NOMO-1 treated with DMSO at 0.1 percent for 48 hours (cell line): ENCODE measurements around the gene INTS1.

Source experiments
- DNase-seq: peaks from one replicate; lab custom pipeline; 2025; ENCODE audit not compliant: unreplicated experiment; lab: John Stamatoyannopoulos, UW

Gene INTS1

DNA sequence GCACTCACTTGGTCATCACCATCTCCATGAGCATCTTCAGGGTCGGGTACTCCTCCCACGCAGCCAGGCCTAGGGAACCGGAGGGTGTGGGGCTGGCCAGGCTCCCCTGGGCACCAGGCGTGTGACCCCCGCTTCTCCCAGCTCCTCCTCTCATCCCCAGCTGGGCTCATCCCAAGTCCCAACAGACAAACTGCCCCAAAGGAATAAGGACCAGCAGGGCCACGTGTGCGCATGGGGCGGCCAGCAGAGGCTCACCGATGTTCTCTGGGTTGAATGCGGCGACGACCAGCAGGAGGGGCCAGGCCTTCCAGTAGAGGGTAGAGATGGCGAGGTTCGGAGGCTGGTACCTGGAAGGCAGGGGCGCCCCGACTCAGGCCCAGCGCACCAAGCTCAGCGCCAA, 14.9 kb downstream of the INTS1 start:
- DNase-seq: no peak

DNA sequence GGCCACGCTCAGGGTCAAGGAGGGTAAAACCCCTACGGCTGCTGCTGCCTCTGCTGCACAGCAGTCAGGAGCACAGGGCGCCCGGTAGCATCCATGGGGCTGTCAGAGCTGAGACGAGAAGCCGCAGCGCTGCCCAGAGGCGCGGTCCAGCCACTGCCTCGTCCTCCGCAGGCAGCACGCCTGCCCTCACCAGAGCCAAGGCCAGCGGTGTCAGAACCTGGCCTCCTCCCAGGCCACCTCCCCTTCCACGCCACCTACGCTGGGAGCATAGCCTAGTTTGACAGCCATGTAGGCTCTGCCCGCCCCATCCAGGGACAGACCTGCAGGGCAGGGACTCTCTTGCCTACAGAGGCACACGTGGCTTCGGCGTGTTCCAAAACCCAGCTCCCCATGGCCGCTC, 16.2 kb downstream of the INTS1 start:
- DNase-seq: no peak

DNA sequence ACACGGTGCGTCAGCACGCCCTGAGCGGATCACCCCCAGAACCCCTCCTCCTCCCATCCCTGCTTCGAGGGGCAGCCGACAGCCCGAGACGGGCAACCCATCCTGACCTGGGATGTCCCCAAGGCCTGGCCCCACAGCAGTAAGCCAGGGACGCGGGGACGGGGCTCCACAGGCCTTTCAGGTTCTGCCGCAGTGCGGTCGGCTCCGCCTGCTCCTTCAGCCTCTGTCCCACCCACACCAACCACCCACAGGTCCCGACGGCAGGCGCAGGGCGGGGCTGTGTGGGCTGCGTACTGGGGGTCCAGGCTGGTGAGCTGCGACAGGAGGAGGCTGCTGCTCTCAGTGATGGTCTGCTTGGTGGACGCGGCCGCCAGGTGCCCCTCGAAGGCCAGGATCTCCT, 16.7 kb downstream of the INTS1 start:
- no peak for DNase-seq

DNA sequence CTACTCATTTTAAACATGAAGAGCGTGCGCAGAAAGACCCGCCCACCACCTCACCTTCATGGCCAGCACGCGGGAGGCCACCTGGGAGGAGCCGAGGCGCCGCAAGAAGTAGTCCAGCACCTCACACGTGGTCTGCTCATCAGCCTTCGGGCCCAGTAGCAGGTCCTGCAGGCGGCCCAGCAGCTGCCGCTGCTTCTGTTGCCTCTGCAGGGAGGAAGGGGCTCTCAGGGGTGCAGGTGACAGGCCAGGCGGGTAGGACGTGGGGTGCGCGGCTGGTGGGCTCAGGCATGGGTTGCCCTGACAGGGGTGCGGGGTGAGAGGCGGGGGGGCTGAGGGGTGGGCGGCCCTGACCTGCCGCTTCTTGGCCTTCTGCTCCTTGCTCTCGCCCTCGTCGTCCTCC, 17.6 kb downstream of the INTS1 start:
- no peak for DNase-seq

DNA sequence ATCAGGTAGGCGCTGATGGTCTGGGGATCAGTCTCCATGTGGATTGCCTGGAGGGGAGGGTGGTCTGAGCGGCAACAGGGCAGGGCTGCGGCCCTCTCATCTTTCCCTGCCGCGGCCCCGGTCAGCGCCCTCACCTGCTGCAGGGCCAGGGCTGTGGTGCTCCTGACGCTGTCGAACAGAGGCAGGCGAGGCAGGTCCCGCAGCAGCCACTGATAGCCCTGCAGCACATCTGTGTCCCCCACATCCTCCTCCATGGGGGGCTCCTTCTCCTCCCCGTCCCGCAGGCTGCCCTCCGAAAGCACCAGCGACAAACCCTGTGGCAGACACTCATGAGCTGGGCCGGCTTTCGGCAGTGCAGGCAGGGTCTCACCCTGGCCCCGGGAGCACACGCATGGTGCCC, 19.0 kb downstream of the INTS1 start:
- no peak for DNase-seq

DNA sequence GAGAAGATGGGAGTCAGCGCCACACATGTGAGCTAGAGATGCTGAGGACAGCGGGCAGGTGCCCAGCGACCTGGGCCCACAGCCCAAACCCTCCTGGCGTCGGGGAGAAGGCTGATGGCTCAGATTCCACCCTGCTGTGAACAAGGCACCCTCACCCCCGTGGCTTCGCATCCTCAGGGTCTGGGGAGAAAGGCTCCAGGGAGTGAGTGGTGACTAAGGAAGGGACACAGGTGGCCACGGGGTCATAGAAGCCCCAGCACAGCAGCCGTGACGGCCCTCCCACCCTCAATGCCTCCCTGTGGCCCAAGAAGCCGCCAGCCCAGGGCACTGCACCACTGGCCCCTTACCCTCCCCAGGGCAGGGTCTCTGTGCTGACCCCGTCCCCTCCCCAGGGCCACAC, 19.6 kb downstream of the INTS1 start:
- DNase-seq: no peak

DNA sequence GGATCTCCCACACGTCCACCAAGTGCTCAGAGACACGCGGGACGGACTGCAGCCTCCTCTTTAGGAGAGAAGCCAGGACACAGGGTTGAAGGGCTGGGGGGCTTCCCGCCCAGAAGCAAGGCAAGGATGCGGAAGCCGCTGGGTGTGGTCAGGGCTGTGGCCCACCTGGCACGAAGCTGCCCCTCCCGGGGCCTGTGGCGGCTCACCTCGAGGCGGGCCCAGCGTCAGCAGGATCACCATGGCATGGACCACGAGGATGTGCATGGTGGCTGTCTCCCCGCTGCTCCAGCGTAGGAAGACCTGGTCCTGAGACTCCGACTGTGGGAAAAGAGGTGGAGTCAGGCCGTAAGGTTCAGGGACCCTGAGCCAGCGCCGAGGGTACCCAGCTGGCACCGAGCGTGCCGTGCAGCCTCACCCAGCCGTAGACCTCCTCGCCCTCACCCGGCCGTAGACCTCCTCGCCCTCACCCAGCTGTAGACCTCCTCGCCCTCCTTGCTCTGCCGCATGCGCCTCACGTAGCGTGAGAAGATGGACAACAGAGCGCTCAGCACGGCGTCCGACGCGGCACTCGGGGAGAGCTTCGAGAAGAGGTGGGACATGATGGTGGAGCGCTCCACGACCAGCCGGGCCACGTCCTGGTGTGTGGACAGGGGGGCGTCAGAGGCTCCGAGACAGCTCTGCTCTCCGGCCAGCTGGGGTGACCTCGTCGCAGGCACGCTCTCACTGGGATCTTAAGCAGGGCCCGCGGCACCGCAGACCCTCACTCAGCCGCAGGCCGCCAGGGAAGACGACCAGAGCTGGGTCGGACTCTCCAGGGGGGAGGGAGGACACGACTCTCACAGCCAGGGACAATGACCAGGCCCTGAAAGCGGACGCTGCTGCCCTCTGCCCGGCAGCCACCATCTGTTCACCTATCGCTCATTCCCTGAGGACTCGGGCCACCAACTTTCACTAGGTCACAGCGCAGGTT, 20.4 kb downstream of the INTS1 start:
- DNase-seq: no peak

DNA sequence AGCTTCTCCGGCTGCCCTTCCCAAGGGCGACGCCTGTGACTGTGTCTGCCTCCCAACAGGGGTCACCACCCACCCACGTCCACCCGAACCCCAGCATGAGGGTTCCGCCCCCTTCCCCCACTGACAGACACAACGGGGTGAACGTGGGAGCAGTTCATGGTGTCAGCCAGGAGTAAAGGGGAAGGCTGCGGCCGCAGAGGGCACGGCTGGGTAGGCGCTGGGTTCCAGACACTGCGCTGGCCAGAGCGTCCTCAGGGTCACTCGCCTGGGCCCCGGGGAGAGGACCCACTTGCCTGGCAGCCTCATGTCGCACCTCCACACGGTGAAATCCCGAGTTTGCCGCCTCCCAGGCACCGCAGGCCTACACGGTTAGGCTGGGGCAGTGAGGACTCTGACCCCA, 21.1 kb downstream of the INTS1 start:
- no peak for DNase-seq

DNA sequence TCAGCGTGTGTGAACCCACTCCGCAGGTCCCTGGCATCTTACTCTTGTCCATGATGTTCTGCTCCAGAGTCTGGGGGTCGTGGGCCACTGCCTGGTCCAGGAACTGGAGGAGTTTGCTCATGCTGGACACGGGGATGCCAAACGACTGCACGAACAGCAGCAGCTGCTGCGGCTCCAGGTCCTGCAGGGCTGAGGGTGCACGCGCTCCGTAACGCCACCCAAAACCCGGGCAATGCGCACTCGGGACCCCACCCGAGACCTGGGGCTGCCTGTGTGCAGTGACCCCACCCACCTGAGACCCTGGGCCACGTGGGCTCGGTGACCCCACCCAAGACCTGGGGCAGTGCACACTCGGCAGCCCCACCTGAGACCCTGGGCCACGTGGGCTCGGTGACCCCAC, 22.9 kb downstream of the INTS1 start:
- DNase-seq: no peak

DNA sequence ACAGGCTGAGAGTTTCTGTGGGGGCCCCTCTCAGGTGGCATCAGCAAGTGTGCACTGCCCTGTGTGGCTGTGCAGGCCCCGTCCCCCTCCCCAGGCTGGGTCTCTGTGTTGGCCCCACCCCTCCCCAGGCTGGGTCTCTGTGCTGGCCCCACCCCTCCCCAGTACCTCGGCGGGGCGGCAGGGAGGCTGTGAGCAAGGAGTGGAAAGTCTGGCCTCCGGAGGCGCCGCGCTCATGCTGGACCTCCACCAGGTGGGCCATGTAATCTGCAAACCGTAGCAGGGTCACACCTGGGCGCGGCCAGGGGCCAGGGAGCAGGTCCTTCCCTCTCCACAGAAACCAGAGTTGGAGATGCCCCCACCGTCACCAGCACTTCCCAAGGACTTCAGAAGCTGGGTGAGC, 23.5 kb downstream of the INTS1 start:
- DNase-seq: no peak

DNA sequence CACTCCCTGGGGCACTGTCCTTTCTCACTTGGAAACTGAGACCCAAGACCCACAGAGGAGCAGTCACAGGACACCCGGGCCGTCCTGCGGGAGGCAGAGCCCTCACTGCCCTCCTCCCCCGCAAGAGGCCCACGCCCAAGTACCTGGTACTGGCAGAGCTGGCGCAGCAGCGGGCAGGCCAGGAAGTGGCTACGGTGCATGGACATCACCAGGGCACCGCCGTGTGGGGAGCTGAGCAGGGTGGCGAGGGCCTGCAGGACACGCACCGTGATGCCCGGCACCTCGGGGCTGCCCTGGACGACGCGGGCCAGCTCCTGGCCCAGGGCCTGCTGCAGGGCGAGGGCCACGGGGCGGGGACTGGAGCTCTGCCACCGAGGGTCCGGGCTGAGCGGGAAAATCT, 24.9 kb downstream of the INTS1 start:
- DNase-seq: no peak

DNA sequence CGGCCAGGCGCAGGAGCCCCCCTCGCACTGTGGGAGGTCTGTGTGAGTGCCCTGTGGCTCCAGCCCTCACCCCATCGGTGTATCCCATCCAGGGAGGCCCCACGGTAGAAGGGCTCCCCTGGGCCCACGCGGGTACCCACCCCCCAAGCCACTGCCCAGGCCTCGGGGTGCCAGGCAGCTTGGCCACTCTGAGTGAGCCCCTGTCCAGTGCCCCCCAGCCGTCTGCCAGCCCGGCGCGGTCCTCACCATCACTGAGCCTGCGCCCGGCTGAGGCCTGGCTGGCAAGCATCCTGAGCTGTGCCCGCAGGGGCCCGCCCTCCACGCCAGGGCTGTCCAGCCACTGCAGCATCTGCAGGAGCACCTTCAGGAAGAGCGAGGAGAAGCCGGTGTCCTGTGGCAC, 25.7 kb downstream of the INTS1 start:
- DNase-seq: no peak

DNA sequence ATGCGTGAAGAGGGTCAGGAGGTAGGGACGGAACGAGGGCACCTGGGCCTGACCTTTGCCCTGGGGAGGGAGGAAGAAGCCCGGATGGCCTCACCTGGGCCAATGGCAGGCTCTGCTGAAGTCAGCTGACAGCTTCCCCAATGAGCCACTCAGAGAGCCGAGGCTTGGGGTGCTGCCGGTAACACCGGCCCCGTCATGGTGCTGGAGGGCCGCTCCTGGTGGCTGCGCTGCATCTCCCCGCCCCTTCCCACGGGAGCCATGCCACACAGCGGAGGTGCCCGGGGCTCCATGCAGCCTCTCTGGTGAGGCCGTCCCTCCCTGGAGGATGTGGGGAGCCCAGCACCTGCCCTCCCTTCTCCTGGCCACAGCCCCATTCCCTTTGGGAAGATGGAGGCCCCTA, 27.3 kb downstream of the INTS1 start:
- DNase-seq: no peak

DNA sequence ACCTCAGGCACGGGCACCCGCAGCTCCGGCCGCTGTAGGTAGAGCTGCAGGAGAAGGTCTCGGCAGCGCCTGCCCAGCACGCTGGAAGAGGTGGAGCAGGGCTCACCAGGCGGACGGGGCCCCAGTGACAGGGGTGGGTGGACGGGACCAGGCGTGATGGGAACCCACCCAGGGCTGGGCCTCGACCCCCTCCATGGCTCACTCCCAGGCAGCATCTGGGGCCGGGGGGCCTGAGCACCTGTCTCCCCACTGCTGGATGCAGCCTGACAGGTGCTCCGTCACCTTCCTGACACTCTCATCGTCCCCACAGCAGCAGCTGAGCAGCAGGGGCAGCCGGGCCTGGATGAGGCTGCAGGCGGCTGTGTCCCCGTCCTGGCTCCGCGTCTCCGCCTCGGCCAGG, 28.2 kb downstream of the INTS1 start:
- DNase-seq: no peak

DNA sequence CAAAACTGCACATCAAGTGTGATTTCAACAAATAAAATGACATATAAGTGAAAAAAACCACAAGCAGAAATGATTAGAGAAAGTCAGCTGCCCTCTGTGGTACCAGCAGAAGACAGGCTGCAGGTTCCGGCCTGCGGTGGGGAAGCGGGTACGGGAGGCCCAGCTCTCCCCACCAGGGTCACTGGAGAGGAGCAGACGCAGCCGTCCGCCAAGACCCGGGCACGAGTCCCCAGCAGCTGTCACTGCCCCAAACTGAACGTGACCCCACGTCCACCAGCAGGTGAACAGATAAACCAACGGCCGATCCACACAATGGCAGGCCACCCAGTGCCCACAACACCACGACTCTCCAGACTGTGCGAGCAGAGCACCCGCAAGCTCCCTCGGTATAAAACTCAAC, 28.8 kb downstream of the INTS1 start:
- no peak for DNase-seq

DNA sequence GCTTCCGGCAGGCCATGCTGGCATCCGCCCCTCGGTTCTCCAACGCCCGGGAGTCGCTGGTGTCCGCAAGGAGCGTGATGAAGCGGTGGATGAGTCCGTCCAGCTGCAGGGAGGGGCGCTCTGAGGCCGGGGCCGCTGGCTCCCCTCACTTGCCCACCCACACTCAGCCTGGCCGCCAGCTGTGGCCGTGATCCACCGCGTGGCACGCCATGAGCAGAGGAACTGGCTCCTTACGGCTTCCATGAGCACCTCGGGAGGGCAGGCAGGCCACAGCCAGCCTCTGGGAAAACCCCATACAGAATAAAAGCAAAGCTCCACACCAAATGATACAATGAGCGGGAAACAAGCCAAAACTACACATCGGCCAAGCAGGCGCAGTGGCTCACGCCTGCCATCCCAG, 29.5 kb downstream of the INTS1 start:
- no peak for DNase-seq

DNA sequence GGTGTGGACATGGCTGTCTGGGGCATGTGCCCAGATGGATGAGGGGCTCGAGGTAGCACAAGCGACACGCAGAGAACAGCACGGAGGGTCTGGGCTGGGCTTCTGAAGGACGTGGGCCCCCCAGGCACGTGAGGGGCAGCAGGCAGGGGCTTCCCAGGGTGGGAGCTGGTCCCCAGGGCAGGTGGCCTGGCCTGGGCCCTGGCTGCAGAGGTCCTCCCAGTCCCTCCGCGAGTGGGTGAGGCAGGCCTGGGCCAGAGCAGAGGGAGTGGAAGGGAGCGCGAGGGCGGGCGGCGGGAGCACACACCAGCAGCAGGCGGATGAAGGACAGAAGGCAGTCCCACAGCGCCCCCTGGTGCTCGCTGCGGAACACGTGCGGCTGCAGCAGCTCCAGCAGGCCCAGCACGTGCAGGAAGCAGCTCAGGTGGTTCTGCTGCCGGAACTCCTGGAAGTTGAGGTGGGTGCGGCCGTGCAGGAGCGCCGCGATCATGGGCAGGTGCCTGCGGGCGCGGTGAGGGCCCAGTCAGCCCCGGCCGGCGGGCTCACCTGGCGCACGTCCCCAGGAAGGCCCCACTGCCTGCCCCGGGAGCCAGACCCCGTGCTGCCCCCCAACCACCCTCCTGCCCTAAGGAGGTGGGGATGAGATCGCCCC, 30.2 kb downstream of the INTS1 start:
- DNase-seq: peak; percentile 70

DNA sequence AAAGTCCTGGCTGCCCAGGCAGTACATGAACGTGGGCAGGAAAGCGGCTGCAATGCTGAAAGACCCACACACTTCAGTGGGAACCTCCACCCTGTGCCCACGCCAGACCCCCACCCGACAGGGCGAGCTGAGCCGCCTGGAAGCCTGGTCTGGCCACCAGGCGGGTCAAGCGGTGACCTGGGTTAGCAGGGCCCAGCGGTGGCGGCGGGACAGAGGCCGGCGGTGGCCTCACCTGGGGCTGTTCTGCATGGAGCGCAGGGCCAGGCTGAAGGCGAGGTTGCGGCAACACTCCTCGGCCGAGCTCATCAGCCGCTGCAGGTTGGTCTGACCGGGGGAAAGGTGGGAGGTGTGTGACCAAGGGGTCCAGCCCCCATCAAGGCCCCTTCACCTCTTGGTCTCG, 33.3 kb downstream of the INTS1 start:
- no peak for DNase-seq

DNA sequence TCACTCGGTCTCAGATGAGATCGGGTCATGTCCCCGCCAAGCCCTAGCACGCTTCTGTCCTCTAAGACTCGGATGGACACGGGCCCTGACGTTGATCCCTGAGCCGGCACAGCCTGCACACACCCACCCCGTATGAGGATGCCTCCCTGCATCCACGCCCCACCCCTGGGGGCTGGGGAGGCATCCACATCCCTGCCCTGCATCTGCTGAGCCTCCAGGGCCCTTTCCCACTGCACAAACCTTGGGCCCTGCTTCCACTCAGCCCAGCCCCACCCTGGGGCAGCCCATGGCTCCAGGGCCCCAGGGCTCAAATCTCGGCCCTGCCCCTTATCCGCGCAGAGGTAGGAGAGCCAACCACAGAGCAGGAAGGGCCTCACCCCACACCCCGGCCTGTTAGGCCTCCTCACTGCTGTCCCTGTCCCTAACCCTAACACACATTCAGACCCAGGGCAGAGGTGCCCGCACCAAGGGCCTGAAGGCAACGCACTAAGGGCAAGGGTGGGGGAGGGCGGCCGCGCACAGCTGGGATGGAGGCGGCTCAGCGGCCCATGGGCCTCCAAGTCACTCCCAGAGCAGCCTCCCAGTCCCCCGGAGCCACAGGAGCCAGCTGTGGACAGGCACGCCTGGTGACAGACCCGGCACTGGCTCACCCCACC, 35.4 kb downstream of the INTS1 start:
- DNase-seq: no peak

DNA sequence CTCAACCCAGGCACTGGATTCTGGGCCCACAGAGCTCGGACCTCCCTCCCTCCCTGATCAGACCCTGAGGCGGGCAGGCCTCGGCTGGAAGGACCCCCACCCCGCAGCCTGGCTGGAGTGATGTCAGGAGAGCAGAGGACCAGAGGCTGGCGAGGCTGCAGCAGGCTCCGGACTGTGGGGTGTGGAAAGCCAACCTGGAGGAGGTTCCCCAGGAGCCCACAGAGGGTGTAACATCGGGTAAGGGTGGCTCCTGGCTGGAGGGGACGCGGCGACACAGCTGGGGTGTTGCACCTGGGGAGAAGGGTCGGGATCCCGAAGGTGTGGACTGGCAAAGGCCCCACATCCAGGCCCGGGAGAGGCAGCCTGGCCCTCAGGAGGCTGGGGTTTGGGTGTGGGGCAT, 36.0 kb downstream of the INTS1 start:
- no peak for DNase-seq

DNA sequence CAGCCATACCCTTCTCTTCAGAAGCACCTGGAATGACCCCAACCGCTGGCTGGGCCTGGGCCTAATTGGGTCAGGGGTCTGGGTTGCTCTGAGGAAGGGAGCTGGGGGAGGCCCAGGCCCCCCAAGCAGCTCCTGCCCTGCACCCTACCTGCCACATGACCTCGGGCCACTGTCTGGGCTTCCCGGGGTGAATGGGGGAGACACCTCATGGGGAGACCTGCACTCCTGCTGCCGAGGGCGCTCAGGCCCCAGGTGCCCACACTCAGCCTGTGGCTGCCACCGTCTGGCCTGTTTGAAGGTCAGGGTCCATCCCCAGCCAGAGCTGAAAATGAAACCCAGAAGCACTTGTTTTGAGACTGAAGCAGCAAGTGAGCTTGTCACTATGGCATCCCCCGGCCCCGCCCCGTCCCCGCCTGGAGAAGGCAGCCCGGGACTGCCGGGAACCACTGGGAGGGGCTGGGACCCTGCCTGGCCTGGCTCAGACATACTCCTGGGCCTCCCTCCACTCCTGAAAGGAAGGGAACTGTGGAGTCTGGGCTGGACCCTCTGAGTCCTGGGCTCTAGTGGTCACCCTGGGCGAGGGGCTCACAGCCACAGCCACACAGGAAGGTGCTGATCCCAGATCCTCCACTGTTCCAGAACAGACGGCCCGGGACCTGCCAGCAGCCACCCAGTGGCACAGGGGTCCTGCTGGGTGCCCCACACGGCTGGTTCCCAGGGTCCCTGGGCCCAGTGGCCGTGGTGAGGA, 37.5 kb downstream of the INTS1 start:
- DNase-seq: no peak
